Activated gamma-delta T cell treated with anti-CD3 and anti-CD28 coated beads, Interleukin-2, amount 50 U/mL, for 16 hours (primary cell): ENCODE data around the gene SLC25A15.
"Not testable (repeated sequence)": the region's sequence is repeated elsewhere in the genome, so short reads cannot be mapped to it uniquely, and the experiment has no call there.

Experiments
- DNase-seq: peaks from one replicate; pipeline ENCODE4 v3.0.0-alpha.2; 2020; ENCODE audit warnings: low read depth

Gene SLC25A15

DNA sequence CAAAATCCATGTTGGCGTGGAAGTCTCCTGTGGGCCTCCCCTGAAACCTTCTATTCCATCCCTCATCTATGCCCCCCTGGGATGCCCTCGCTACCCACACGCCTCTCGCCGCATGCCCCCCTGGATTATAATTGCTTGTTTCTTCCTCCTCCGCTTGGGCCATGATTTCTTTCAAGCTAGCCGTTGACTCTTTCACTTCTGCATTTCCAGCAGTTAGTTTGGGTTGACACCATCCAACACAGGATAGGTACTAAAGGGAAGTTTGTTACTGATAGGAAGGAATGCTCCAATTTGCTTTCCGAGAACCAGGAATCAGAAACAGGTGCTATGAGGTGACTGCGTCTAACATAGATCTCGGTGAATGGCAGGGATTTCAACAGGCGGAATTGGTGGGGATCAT is 7.7 kb upstream of the SLC25A15 start:
- DNase-seq, result no peak

DNA sequence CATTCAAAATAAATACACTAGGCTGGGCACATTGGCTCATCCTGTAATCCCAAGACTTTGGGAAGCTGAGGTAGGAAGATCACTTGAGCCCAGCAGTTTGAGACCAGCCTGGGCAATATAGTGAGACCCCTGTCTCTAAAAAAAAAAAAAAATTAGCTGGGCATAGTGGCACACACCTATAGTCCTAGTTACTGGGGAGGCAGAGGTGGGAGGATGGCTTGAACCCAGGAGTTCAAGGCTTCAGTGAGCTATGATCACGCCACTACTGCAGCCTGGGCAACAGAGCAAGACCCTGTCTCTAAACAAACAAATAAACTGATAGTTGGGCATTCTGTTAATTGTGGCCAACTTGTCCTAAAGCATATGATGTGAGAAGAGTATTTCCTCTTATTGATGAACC is 6.4 kb upstream of the SLC25A15 start:
- DNase-seq, result not testable (repeated sequence)

DNA sequence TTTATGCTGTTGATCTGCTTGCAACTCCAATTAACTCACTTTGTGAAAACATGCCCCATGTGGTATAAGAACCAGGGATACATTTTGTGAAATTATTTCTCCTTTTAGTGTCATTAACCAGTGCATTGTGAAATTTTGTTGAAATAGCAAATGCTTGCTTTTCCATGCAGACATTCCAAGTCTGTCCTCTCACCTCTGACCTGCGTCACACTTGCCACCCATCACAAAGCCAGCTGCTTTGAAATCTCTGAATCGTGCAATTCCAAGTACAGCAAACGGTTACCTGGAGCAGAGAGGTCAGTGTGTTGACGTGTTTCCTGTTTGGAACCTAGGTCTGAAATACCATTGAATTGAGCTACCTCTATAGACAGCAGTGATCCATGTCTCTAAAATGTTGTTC is 4.9 kb upstream of the SLC25A15 start:
- no peak for DNase-seq

DNA sequence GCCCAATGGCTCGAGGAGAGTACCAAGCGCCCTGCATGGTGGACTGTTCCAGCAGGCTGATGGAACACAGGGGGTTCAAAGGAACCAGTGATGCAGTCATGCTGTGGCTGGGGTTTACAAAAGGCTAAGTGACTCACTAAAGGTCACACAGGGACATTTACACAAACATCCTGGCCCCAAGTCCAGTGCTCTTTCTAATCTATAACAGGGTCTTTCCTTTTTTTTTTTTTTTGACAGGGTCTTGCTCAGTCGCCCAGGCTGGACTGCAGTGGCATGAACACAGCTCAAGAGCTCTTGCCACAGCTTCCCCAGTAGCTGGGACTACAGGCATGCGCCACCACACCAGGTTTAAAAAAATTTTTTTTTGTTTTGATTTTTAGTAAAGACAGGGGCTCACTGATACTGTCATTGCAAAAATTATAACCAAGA is 2.8 kb upstream of the SLC25A15 start:
- DNase-seq, result no peak

DNA sequence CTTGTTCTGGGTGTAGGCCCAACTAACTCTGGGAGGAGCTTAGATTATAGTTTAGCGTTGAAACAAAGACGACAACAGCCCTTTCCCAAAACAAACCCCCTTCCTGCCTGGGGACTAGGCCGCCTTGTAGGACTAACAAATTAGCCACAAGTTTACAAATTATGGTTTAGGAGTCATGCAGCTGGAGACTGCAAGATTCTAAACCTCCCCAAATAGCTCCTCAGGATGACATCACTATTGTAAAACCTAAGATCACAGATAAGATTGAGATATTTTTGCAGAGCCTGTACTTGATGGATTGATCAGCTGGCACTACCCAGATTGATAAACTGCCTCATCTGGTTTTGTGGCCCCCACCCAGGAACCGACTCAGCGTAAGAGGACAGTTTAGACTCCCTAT is 2.3 kb upstream of the SLC25A15 start:
- DNase-seq, result no peak

DNA sequence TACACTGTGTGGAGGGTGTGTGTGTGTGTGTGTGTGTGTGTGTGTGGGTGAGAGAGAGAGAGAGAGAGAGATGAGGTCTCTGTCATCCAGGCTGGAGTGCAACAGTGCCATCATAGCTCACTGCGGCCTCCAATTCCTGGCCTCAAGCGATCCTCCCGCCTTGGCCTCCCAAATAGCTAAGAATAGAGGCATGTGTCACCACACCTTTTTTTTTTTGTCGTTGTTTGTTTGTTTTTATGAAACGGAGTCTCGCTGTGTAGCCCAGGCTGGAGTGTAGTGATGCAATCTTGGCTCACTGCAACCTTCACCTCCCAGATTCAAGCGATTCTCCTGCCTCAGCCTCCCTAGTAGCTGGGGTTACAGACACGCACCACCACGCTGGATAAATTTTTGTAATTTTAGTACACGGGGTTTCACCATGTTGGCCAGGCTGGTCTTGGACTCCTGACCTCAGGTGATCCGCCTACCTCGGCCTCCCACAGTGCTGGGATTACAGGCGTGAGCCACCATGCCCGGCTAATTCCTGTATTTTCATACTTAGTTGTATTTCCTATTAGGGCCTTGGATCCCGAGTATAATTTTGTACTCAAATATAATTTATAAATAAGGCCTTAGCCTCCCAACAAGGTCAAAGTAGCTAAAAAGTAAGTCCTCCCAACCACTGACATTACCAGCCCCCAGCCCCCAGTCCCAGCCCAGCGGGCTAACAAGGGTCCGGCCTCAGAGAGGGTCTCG is 704 bp upstream of the SLC25A15 start:
- DNase-seq, result not testable (repeated sequence)

DNA sequence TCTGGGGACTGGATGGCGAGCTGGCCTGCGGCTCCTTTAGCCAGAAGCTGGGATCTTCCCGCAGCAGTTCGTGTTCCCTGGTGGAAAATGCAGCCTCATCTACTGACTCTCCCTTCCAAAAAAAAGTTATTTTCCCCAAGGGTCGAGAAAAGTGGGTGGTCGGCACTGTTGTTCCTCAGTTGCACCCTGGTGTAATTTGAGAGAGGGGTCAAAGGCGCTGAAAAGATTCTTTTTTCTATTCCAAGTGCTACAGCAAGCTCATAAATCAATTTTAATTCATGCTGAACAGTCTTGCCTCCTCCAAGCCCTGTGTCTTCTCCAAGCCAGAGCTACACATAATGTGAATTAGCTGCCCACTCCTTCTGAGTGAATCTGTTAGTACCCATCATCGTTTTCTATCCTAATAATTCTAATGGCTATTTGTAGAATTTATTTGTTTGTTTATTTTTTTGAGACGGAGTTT is 774 bp downstream of the SLC25A15 start:
- no peak for DNase-seq

DNA sequence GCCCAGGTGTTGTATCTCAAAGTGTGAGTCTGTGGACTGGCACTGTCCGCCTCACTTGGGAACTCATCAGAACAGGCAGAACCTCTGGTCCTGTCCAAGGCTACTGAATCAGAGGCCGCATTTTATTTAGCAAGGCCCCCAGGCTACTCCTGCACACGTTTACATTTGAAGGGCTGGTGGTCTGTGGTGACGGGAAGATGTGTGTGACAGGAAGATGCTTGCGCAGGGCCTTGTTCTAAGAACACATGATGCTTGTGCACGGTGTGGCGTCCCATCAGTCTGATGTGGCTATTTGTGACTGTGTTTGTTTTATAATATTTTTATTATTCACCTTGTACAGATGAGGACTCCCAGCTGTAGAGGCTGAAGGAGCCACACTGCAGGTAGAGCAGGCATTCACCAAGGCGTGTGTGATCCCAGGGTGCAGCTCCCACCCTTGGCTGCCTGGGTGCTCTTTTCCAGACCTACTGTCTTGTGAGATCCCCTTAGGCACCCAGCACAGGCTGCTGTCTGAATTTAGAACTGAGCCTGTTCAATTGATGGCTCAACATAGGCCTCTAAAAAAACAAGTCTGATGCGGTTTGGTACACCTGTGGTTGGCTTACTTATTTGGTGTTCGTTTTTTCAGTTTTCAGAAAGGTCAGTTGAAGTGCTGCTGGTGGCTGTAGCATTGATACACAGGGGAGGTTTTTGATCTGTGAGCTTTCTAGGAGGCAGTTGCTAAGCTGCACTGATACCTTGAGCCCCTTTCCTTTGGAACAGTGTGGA is 3.1 kb downstream of the SLC25A15 start:
- no peak for DNase-seq

DNA sequence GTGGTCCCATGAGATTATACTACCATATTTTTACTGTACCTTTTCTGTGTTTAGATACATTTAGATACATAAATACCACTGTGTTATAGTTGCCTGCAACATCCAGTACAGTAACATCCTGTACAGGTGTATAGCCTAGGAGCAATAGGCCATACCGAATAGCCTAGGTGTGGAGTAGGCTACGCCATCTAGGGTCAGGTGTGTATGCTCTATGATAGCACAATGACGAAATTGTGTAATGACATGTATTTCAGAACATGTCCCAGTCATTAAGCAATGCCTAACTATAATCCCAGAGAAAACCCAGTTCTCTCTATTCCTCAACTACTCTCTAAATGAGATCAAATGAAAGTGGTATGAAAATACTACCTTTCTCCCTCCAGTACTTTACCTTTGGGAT is 3.9 kb downstream of the SLC25A15 start:
- DNase-seq, result no peak

DNA sequence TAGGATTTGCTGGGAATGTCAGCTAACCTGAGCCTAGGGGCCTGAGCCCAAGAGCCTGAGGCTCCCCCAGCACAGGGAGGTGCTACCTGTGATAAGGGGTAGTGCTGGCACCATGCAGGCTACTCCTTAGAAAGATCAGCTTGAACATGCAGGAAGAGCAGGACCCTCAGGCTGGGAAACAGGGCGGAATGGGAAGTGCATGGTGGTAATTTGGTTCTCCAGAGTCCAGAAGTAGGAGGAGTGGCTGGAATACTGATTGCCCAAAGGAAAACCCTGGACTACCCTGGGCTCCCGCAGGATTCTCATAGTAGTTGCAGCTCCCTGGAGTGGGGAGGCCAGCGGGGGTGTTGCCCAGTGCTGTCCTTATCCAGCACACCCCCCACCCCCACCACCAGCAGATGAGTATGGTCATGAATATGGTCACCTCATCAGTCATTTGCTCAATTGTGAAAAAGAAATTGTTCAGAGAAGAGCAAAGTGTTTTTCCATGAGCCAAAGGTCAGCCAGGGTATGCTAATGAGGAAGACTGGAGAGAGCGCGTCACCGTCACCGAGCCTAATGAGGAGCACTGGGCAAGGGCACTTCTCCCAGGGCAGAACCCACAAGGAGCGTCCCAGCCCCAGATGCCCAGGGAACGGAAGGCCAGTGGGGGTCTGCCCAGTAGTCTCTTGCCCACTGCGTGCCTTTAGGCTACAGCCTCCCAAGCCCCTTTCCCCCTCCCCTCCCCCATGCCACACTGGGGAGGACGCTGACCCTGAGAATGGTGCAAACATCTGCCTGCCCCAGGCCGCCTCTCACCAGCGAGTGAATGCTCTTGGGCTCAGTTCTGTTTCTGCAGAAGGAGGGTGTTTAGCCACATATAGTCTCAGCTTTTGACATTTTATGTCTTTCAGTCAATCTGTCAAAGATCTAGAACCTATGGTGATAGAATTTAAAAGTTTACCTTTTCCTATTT is 5.3 kb downstream of the SLC25A15 start:
- no peak for DNase-seq

DNA sequence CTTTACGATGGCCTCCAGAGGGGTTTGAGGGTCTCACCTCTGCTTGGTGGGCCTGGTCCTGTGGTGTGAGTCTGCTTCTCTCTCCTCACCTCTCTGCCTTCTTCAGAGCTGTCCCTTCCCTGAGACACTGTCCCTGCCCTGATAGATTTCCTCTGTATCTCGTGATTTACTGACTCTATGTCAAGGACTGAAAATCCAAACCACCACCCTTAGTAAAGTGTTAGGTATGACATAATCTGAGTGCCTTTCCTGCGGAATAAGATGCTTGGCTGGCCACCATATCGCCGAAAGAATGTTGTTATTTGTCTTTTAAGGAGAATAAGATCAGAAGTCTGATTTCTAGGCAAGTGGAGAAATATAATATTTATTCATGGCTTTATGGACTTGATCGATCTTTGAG is 7.2 kb downstream of the SLC25A15 start:
- DNase-seq, result no peak

DNA sequence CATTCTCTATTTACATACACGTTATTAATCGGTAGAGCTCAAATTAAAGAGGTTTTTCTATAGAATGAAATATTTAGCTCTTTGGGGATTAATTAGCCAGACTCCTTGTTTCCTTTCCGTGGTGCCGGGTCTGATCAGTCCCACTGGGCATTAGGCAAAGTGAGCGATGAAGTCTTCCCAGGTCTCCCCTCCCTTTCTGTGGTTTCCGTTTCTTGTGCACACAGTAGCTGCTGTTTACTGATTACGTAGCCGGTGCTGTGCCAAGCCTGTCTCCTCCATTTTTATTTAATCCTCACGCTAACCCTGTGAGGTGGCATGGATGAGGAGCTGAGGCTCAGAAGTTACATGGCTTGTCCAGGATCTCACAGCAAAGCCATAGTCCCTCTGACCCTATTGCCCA is 9.0 kb downstream of the SLC25A15 start:
- no peak for DNase-seq

DNA sequence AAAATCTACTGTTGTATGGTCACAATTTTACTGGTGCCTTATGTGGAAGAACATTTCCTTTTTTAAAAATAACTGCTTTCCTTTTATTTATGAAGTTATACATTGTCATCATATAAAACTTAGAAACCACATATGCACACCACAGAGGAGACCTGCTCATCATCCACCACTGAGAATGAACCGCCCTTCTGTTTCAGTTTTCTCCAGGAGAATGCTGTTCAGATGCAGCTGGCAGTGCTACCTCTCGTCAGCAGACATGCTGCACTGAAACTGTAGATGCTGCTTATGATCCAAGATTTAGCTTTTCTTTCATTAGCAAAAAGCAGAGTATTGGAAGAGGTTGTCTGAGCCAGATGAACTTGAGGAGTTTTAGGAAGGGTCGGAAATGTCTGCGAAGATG is 10.1 kb downstream of the SLC25A15 start:
- no peak for DNase-seq

DNA sequence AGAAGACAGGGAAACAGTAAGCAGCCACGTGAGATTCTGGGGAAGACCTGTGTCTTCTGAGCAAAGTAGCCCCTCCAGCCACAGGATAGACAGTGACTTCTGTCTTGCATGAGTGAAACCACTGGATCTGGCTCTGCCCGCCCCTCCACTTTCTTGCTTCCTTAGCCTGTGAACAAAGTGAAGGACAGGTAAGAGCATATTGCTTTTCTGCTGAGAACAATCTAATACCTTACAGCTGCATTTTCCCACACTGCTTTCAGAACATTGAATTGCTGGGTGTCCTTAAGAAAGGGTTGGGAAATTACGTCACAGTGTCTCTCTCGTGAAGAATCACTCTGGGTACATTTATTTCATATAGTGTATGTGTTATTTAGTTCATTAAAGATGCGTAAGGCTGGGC is 11.1 kb downstream of the SLC25A15 start:
- no peak for DNase-seq

DNA sequence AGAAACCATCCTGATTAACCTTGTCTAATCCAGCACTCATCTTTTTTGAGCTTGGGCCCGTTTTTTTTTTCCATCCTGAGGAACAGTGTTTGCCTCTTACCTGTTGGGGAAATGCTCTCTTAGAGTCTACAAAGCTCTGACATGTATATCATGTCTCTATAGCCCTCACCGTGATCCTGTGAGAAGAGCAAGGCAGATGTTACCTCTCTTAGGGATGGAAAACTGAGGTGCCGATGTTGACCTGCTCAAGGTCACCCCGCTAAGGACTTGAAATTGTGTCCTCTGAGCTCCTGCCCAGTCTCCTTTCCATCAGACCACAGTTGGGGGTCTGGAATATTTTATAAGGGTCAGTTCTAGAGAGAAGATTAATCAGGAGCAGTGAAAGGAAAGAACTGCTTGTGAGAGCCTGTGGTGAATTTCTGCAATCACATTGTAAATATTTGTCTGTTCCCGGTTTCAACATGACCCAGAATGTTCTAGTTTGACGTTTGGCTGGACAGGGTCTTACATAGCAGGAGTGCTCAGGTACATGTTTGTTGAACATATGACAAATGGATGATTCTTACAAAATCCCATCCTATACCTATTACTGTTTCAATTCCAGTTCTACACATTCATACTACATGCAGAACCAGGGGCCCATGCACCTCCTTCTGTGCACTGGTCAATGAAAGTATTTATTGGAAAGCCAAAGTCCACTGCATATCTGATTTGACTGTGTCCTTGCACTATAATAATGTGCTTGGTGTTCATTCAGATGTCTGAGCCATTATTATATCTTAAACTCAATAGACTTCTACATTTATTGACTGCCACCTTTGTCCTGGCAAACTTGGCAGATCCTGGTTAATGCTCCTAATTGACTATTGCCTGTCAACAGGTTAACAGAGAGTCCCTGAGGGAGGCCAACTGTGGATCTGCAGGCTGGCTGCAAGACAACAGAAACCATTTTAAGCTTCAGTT is 12.1 kb downstream of the SLC25A15 start:
- DNase-seq, result no peak

DNA sequence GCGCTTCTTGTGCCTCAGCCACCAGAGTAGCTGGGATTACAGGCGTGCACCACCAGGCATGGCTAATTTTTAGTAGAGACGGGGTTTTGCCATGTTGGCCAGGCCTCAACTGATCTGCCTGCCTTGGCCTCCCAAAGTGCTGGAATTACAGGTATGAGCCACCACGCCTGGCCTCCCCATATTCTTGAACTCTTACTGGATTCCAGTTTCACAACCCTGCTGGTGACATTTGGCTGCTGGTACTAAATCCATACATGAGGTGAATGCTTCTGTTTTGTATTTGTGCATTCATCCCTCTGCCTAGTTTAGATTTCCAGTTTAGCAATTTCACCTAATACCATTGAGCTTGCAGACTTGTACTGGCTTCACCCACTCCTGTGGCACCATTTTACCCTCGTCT is 13.9 kb downstream of the SLC25A15 start:
- no peak for DNase-seq

DNA sequence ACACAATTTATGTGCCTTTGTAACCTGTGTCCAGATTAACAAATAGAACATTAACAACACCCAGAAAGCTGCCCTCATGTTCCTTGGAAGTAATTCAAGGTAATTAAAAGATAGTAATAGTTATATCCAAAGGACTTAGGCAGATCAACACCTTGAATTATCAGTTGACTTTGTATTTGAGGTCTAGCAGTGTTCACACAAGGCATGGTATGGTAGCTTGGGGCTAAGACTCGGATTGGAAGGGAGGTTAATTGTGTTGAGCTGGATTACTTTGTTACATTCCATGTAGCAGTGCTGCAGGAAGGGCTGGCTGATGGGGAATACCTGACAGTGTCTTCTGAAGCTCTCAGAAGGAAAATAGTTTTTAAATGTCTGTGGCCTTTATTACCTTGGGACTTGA is 16.8 kb downstream of the SLC25A15 start:
- no peak for DNase-seq

DNA sequence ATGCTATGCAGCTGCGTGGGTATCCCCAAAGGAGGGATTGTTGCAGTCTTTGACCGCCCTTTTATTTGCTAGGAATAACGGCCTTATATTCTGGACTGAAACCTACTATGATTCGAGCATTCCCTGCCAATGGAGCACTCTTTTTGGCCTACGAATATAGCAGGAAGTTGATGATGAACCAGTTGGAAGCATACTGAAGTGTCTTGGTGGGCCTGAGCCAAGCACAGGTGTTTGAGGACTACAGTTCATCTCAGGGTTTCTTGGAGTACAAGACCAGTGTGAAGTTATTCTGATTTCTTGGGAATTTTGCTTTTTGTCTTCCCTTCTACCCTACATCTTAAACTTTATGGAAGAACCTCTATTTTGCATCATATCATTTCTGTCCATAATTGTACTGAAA is 20.1 kb downstream of the SLC25A15 start:
- no peak for DNase-seq

DNA sequence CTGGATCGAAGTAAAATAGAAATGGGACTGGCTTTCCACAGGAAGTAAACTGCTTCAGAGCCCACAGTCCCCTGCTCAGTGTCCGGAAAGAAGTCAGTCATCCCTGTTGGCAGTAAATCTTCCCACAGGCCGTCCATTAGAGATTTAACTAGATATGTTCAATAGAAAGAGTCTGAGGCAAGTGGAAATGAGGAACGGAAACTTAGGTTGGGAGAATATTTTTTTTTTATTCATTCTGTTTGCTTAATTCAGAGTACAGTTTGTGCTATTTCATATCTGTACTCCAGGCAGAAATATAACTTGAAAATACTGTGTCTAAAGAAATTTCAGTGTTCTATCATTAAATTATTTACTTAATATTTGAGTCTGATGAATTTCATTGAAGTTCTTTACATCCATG is 22.7 kb downstream of the SLC25A15 start:
- no peak for DNase-seq

DNA sequence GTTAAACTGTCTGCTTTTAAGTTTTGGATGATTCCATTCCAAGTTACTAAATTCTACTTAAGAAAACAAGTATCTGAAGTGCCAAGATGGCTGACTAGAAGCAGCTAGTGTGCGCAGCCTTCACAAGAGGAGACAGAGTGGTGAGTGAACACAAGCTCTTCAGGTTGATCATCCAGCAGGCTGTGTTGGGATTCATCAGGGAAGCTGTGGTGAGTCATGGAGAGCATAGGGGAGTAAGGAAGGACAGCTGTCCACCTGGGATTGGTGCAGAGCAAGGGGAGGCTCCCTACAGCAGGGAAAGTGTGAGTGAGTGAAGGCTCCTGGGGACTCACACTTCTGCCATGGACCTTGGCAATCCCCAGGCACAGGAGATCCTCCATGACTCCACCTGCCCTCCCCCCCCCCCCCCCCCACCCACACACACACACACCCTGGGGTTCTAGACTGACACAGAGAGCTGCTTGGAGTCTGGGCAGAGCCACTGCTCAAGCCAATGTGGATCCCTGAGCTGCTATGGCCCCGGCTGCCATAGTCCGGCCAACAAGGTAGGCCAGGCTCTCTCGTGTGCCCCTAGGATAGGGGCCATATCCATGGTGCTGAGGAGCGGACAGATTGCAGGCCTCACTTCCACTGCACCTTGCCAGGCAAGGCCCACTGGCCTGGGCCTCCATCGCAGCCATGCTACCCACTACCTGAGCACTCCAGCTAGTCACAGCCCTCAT is 23.5 kb downstream of the SLC25A15 start:
- DNase-seq, result no peak
